C4-2B (cell line): ENCODE measurements around the gene MINDY1.

Experiments used
- CTCF ChIP-seq: fragments of 450-650 bp; conservative IDR thresholded peaks from 2 replicates; pipeline ENCODE4 v1.5.1; 2017; ENCODE audit warnings: mild to moderate bottlenecking
- ZFX ChIP-seq: fragments of 450-650 bp; IDR thresholded peaks from 2 replicates; pipeline ENCODE4 v1.6.1; 2017

GRCh38 chr1:151036356-151036755 lies 29.7 kb upstream of the MINDY1 start, which contains the start of gene BNIPL:
- TF ChIP-seq CTCF (no peak), ZFX (no peak)
